SW480 (cell line): ENCODE data around the gene NRSN1.

Experiments used
- DNase-seq: peaks from one replicate; pipeline ENCODE4 v3.0.0-alpha.2; 2016; ENCODE audit warnings: low spot score

NRSN1 gene

GRCh38 chr6:24125980-24126379, at the start of gene NRSN1:
Gene NRSN1 (plus strand): TSS chr6:24126215. CDS start chr6:24134328, 8,113 bp downstream.
- DNase-seq = no peak

- DNase-seq = no peak
These were observed 47.8 kb upstream of the NRSN1 start for GRCh38 chr6:24078200-24078599.

- DNase-seq = no peak
These were observed 46.9 kb upstream of the NRSN1 start for GRCh38 chr6:24079076-24079475.

- no peak for DNase-seq
These were observed 45.3 kb upstream of the NRSN1 start for GRCh38 chr6:24080711-24081110.

GRCh38 chr6:24089736-24090135, 36.3 kb upstream of the NRSN1 start:
- DNase-seq = no peak

- DNase-seq = no peak
These were observed 33.6 kb upstream of the NRSN1 start for GRCh38 chr6:24092407-24092806.

GRCh38 chr6:24093381-24093780, 32.6 kb upstream of the NRSN1 start:
- DNase-seq = no peak

- no peak for DNase-seq
These were observed 26.8 kb upstream of the NRSN1 start for GRCh38 chr6:24099181-24099580.

GRCh38 chr6:24100024-24100769, 25.8 kb upstream of the NRSN1 start:
- DNase-seq = no peak

- no peak for DNase-seq
These were observed 25.3 kb upstream of the NRSN1 start for GRCh38 chr6:24100770-24101155.

GRCh38 chr6:24105191-24105590, 20.8 kb upstream of the NRSN1 start:
- no peak for DNase-seq

GRCh38 chr6:24106291-24106690, 19.7 kb upstream of the NRSN1 start:
- DNase-seq = no peak

- DNase-seq = no peak
These were observed 18.7 kb upstream of the NRSN1 start for GRCh38 chr6:24107294-24107693.

GRCh38 chr6:24108056-24108455, 18.0 kb upstream of the NRSN1 start:
- DNase-seq = no peak

- DNase-seq = no peak
These were observed 15.6 kb upstream of the NRSN1 start for GRCh38 chr6:24110417-24110816.

- DNase-seq = no peak
These were observed 12.1 kb upstream of the NRSN1 start for GRCh38 chr6:24113891-24114290.

- DNase-seq = no peak
These were observed 9.0 kb upstream of the NRSN1 start for GRCh38 chr6:24117021-24117420.

- DNase-seq = no peak
These were observed 3.9 kb upstream of the NRSN1 start for GRCh38 chr6:24122139-24122538.

- DNase-seq = peak; percentile 28
These were observed 674 bp downstream of the NRSN1 start for GRCh38 chr6:24126586-24127192.

- no peak for DNase-seq
These were observed 1.3 kb downstream of the NRSN1 start for GRCh38 chr6:24127316-24127715.

GRCh38 chr6:24131751-24132150, 5.7 kb downstream of the NRSN1 start:
- no peak for DNase-seq

- no peak for DNase-seq
These were observed 13.1 kb downstream of the NRSN1 start for GRCh38 chr6:24139080-24139479.

GRCh38 chr6:24139639-24140038, 13.6 kb downstream of the NRSN1 start:
- no peak for DNase-seq

- DNase-seq = no peak
These were observed 14.6 kb downstream of the NRSN1 start for GRCh38 chr6:24140591-24140990.
